Gastrocnemius medialis (tissue), 4 donors: ENCODE data around the gene NIPBL.

ENCODE experiments used
- POLR2A ChIP-seq, 2 donors: fragments of 450-650 bp; IDR thresholded peaks; one replicate each; pipeline ENCODE4 v1.6.1; 2017; ENCODE audit warnings: antibody characterized with exemption in 2 of 2, mild to moderate bottlenecking in 2 of 2, moderate library complexity in 2 of 2
- TF ChIP-seq, protein P1 (sequence below), 5 experiments: fragments of 450-650 bp in 3 of 5; fragments of 200-600 bp in 2 of 5; sonication (generic) in 2 of 5; IDR thresholded peaks in 4 of 5; conservative IDR thresholded peaks in 1 of 5; 1 replicate in 4 of 5; 2 replicates in 1 of 5; pipeline ENCODE4 v1.5.1; 2016 to 2019; ENCODE audit warnings: antibody characterized with exemption in 5 of 5, mild to moderate bottlenecking in 3 of 5, moderate library complexity in 3 of 5

DNA sequence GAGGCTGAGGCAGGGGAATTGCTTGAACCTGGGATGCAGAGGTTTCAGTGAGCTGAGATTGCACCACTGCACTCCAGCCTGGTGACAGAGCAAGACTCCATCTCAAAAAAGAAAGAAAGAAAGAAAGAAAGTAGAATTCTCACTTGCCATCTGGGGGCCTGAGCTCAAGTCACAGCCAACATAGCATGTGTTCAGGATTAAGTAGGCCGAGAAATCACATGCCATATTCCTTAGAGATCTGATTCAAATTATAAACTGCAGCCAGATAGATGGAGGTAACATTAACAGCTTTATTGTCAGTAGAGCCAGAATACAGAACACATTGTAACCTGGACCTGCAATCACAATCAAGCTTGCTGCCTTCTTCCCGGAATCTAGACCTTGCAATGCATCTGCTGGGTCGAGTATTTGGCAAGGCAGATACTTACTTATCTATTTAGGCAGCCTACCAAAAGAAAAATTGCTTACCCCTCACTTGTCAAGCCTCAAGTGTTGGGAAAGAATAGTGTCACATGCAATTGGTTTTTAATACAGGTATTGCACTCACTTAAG lies 198.9 kb downstream of the NIPBL start:
- TF ChIP-seq POLR2A (IDR thresholded peaks at IDR 0.05), result no peak
- TF ChIP-seq, protein P1, sequence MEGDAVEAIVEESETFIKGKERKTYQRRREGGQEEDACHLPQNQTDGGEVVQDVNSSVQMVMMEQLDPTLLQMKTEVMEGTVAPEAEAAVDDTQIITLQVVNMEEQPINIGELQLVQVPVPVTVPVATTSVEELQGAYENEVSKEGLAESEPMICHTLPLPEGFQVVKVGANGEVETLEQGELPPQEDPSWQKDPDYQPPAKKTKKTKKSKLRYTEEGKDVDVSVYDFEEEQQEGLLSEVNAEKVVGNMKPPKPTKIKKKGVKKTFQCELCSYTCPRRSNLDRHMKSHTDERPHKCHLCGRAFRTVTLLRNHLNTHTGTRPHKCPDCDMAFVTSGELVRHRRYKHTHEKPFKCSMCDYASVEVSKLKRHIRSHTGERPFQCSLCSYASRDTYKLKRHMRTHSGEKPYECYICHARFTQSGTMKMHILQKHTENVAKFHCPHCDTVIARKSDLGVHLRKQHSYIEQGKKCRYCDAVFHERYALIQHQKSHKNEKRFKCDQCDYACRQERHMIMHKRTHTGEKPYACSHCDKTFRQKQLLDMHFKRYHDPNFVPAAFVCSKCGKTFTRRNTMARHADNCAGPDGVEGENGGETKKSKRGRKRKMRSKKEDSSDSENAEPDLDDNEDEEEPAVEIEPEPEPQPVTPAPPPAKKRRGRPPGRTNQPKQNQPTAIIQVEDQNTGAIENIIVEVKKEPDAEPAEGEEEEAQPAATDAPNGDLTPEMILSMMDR (IDR thresholded peaks at IDR 0.05 in 4 of 5, conservative IDR thresholded peaks at IDR 0.05 in 1 of 5), result no peak
